Anterior cingulate cortex (tissue), 58 donors: ENCODE results near the gene PIK3C2G.
"Not testable (repeated sequence)": the region's sequence is repeated elsewhere in the genome, so short reads cannot be mapped to it uniquely, and the experiment has no call there.

Experiments used
- DNase-seq, 58 donors: peaks; one replicate each; lab custom pipeline; 2025; lab: John Stamatoyannopoulos, UW

Gene PIK3C2G, protein sequence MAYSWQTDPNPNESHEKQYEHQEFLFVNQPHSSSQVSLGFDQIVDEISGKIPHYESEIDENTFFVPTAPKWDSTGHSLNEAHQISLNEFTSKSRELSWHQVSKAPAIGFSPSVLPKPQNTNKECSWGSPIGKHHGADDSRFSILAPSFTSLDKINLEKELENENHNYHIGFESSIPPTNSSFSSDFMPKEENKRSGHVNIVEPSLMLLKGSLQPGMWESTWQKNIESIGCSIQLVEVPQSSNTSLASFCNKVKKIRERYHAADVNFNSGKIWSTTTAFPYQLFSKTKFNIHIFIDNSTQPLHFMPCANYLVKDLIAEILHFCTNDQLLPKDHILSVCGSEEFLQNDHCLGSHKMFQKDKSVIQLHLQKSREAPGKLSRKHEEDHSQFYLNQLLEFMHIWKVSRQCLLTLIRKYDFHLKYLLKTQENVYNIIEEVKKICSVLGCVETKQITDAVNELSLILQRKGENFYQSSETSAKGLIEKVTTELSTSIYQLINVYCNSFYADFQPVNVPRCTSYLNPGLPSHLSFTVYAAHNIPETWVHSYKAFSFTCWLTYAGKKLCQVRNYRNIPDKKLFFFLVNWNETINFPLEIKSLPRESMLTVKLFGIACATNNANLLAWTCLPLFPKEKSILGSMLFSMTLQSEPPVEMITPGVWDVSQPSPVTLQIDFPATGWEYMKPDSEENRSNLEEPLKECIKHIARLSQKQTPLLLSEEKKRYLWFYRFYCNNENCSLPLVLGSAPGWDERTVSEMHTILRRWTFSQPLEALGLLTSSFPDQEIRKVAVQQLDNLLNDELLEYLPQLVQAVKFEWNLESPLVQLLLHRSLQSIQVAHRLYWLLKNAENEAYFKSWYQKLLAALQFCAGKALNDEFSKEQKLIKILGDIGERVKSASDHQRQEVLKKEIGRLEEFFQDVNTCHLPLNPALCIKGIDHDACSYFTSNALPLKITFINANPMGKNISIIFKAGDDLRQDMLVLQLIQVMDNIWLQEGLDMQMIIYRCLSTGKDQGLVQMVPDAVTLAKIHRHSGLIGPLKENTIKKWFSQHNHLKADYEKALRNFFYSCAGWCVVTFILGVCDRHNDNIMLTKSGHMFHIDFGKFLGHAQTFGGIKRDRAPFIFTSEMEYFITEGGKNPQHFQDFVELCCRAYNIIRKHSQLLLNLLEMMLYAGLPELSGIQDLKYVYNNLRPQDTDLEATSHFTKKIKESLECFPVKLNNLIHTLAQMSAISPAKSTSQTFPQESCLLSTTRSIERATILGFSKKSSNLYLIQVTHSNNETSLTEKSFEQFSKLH (N-terminal part only)

GRCh38 chr12:18261273-18261672, at the start of gene PIK3C2G:
Gene PIK3C2G, plus strand, starts transcription at chr12:18261518. Its CDS starts 20,564 bp downstream, at chr12:18282082.
- no peak for DNase-seq

DNA sequence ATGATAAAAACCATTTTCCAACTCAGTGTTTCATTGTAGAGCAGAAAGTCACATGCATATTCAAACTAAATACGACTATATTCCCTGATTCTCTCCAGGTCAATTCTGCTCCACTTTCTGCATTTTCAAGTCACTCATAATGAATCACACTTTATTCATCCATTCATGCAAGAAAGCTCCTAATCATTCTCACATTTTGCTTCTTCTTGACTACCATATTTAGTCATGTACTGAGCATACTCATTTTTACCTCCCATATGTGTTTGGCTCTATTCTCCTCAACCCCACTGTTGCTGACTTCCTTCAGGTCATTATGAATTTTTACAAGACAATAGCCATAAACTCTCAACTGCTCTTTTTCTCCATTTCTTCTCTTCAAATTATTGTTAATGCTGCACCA, 43.4 kb upstream of the PIK3C2G start:
- no peak for DNase-seq

GRCh38 chr12:18221726-18222125, 39.6 kb upstream of the PIK3C2G start:
- no peak for DNase-seq

DNA sequence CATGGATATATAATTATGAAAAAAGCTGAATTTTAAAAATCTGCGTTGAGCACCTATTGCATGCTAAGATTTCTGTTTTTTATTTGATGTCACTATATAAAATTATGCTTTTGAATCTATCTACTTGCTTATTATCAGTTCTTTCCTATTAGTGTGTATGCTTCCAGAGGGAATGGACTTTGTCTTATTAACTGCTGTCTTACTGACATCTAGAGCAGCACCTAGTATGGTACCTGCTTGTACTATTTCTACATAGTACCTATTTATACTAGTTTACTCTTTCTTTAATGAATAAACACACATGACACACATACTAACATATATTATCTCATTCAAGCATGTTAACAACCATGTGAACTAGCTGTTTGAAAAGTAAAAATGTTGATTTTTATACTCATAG, 38.6 kb upstream of the PIK3C2G start:
- DNase-seq, result no peak

- peak in 1 of 58 donors; percentile 0 for DNase-seq
Measured at GRCh38 chr12:18224745-18225144, 36.6 kb upstream of the PIK3C2G start.

DNA sequence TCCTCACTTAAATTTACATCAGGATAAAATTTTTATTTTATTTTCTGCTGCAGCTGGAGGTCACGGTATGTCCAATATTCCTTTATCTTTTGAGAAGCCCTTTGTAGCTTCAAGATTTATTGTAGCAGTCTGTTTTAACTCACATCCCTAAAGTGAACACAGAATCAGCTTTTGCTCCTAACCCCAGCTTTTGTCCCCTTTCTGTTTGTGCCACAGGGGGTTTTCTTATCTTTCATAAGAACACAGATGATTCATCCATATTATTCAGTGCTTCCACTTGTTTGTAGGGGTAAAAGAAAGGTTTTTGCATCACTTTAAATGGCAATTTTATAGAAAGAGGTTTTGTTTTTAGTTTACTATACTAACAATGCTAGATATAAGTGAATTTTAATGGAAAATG, 21.8 kb upstream of the PIK3C2G start:
- no peak for DNase-seq

DNA sequence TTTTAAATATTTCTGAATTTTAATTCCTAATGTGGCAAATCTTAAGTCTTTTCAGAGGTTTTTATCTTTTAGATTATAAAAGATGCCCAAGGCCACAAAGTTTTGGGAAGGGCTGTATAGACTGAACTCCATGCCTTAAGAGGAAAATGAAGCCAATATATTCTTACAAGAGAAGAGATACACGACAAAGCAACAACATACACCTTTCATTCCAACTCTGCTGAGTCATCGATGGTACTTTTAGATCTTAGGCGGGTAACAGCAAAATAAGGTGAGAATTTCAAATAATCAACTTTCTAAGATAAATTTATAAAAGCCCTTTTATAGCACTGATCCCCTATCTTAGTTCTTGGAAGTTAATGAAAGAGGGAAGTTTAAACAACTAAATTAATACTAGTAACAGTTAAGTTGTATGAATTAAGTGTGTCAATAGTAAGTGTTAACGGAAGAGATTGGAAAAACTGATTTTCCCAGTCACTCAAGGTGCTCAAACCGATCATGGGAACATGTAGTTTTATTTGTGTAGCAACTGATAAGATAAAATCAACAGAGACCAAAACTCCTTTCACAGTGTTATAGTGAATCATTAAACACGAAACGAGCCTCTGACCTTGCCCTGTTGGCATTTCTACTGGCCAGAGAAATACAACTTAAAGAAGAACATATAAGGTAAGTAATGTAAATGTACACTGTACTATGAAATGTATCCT, 18.8 kb upstream of the PIK3C2G start:
- DNase-seq, result no peak

DNA sequence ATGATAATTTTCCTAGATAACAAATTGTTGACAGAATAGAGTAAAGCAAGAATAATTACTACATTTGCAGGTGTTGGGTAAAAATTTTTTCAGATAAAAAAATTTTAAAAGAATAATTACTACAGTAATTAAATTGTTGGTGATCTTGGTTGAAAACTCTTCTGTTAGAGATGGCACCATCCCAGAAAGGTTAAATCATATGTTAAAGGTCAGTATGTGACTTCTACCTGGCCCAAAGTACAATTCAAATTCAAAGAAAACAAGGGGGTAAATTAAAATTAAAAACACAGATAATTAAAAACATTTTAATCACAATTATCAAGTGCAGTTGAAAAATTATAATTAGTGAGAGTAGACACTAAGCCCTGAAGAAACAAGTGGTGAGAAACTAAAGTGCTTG, 18.1 kb upstream of the PIK3C2G start:
- no peak for DNase-seq

GRCh38 chr12:18246066-18246465, 15.3 kb upstream of the PIK3C2G start:
- DNase-seq, result no peak

DNA sequence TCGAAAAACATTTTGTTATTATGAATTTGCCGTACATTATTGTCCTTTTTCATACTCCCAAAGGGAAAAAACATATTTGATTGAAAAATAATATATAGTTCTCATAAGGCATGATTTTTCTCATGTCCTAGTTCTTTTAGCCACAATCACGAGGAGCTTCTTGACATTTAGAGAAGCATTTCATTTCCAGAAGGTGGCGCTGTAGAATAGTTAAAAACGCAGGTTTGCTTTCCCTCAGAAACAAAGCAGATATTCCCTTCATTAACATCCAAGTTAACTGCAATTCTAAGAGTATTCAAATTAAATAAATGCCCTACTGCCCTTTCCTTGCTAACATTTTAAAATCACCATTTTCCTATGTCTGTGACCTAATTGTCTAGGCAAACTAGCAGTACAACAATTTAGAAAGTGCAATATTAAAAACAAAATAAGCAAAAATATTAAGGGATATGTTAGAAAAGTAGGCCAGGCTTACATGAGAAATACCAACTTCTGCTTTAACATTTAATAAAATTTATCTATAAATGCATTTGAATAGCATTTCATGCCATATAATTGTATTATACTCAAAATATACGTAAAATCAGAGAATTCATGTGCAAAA, 10.9 kb upstream of the PIK3C2G start:
- peak in 2 of 58 donors; percentile 26 to 31 for DNase-seq

GRCh38 chr12:18254081-18254480, 7.2 kb upstream of the PIK3C2G start:
- no peak for DNase-seq

DNA sequence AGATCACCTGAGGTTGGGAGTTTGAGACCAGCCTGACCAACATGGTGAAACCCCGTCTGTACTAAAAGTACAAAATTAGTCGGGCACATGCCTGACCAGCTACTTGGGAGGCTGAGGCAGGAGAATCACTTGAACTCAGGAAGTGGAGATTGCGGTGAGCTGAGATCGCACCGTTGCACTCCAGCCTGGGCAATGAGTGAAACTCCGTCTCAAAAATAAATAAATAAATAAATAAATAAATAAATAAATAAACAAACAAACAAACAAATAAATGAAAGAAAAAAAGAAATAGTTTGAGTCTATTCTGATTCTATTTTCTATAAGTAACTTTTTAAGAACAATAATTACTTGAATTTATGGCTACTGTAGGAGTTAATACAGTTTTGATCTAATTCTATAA, 6.3 kb upstream of the PIK3C2G start:
- DNase-seq, result not testable (repeated sequence)

DNA sequence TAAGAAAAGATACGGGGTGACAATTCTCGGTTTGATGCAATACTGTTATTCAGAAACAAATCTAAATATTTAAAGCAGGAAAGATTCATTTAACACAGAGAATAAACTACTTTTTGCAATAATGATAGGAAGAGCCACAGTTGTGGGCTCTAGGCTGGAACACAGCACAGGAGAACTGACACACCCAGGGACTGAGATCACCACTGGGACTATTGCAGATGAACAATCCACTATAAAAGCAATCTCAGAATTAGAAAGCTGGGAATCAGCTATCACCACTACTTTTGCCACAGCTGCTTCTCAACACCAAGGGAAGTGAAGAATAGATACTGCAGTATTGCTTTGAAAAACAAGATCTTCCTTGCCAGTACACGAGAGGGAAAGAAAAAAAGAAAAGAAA, 4.1 kb upstream of the PIK3C2G start:
- DNase-seq, result no peak

DNA sequence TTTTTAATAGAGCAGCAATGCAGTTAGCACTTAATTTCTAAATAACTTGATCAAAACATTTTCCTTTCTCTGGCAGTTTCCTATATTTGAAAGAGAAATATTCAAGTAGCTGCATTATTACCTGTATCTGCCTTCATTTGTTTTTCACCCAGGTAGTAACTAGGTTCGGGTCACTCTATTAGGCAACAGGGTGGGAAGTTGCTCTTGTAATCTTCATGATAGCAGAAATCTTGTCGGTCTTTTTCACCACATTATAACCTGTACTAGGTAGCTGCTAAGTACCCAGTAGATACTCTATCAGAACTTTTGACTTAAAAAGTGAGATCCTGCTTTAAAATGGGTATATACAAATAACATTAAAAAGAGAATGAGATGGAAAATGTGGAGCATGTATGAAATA, 2.4 kb upstream of the PIK3C2G start:
- DNase-seq, result no peak

- no peak for DNase-seq
Measured at GRCh38 chr12:18259906-18260682, 1.2 kb upstream of the PIK3C2G start.

GRCh38 chr12:18261906-18262305, 588 bp downstream of the PIK3C2G start:
- no peak for DNase-seq

DNA sequence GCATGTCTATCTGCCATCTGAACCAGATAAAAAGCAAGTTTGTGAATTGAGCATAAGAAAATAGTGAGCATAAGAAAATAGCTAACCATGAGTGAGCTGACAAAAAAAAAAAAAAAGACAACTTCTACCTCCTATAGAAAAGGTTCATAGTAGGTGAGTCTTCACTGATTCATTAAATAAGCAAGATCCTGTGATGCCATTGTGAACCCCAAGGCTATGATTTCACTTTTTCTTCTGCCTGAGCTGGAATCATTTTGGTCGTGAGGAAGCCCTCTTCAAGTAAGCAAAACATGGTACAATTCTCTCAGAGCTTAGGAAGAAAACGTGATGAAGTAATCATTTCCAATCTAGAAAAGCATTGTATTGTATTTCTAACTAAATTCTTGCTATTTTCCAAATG, 1.2 kb downstream of the PIK3C2G start:
- no peak for DNase-seq

DNA sequence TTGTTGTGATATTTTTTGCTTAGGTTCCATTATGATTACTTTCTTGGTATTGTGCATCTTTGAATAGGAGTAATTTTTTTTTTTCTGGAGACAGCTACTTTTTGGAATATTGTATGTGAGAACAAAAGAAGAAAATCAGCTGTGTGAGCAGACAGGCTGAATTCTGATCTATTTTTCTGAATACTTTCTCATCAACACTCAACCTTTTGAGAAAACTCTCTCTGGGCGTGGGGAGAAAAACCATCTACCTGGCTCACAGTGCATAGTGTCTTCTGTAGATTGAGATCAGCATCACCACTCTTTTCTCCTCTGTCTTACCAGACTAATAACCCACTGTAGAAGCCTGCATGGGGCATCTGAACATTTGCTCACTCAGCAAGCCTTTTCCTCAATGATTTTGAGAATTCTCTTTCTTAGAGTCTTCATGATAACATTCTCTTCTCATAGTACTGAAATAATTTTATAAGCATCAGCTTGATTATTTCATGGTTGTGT, 3.3 kb downstream of the PIK3C2G start:
- DNase-seq, result no peak
